B cell (primary cell): Measurements from ENCODE around the gene TGFBR3. TPM values are rescaled to one million over a fixed set of nuclear protein-coding genes. Genes with fewer than 3 reads are reported as not detected.

Experiments
- ATAC-seq: fragments of 200-7000 bp; cut with Tn5 transposase; one replicate; pipeline ENCODE4 v1.10.0; 2021; ENCODE audit warnings: low read depth, mild to moderate bottlenecking, moderate number of reproducible peaks, moderate library complexity
- CTCF ChIA-PET: fragments of 350-600 bp; sonication (Branson Sonifier 250); formaldehyde crosslinking; loops from one replicate; lab custom pipeline; 2021; ENCODE audit warnings: antibody characterized with exemption, inconsistent platforms; lab: Charles Lee
- POLR2A ChIA-PET: fragments of 350-600 bp; sonication (Branson Sonifier 250); formaldehyde crosslinking; loops from one replicate; lab custom pipeline; 2021; ENCODE audit warnings: antibody characterized with exemption; lab: Charles Lee
- DNase-seq: peaks from one replicate; pipeline ENCODE4 v3.0.0; 2013
- H2AFZ ChIP-seq: 2 replicates; pipeline ENCODE4 v1.6.1; 2012; ENCODE audit warnings: mild to moderate bottlenecking, low read depth, low read length; ENCODE audit not compliant: insufficient read depth, poor library complexity, severe bottlenecking
- H3K27ac ChIP-seq, 2 donors: 1 replicate in 1 of 2; 2 replicates in 1 of 2; pipeline ENCODE4 v1.5.1; 2012 to 2013; ENCODE audit warnings: low read length in 2 of 2, mild to moderate bottlenecking in 2 of 2, moderate library complexity in 1 of 2
- H3K27me3 ChIP-seq, 4 experiments: fragments of 200-600 bp in 1 of 4; sonication (generic) in 1 of 4; replicated peaks in 1 of 4; 1 replicate in 2 of 4; 2 replicates in 2 of 4; pipeline versions ENCODE4 v1.6.1 to v1.7.0; 2013 to 2016; ENCODE audit warnings: low read length in 3 of 4, mild to moderate bottlenecking in 2 of 4, mixed read lengths in 1 of 4, moderate library complexity in 1 of 4; ENCODE audit not compliant: insufficient read depth in 4 of 4, control insufficient read depth in 3 of 4; ENCODE audit errors: control extremely low read depth in 1 of 4
- H3K36me3 ChIP-seq, 2 experiments: replicated peaks in 1 of 2; 1 replicate in 1 of 2; 2 replicates in 1 of 2; pipeline versions ENCODE4 v1.6.1 to v1.7.1; 2013; ENCODE audit warnings: low read length in 1 of 2; ENCODE audit not compliant: insufficient read depth in 2 of 2, control insufficient read depth in 1 of 2; ENCODE audit errors: control extremely low read depth in 1 of 2, extremely low read depth in 1 of 2
- H3K4me1 ChIP-seq, 2 donors: fragments of 200-600 bp in 1 of 2; sonication (generic) in 1 of 2; 1 replicate in 1 of 2; 2 replicates in 1 of 2; pipeline versions ENCODE4 v1.5.1 to v1.6.1; 2013 to 2017; ENCODE audit warnings: low read length in 2 of 2; ENCODE audit not compliant: control insufficient read depth in 2 of 2, insufficient read depth in 2 of 2
- H3K4me2 ChIP-seq: replicated peaks from 2 replicates; pipeline ENCODE3; 2012; ENCODE audit warnings: mild to moderate bottlenecking, low read depth, low read length; ENCODE audit not compliant: poor library complexity, severe bottlenecking
- H3K4me3 ChIP-seq, 5 experiments: fragments of 200-600 bp in 1 of 5; sonication (generic) in 1 of 5; 1 replicate in 3 of 5; 2 replicates in 2 of 5; pipeline versions ENCODE4 v1.5.1 to v1.7.0; 2011 to 2016; ENCODE audit warnings: low read length in 4 of 5, mild to moderate bottlenecking in 4 of 5, low read depth in 2 of 5, control low read depth in 1 of 5, moderate library complexity in 1 of 5; ENCODE audit not compliant: insufficient read depth in 1 of 5; ENCODE audit errors: control extremely low read depth in 1 of 5, extremely low read depth in 1 of 5
- H3K79me2 ChIP-seq: fragments of 200-600 bp; sonication (generic); one replicate; pipeline ENCODE4 v1.6.0; 2016; ENCODE audit warnings: low read length; ENCODE audit not compliant: control insufficient read depth, insufficient read depth
- H3K9ac ChIP-seq: fragments of 200-600 bp; sonication (generic); 2 replicates; pipeline ENCODE4 v1.6.1; 2017; ENCODE audit warnings: mild to moderate bottlenecking, low read length, moderate library complexity
- H3K9me3 ChIP-seq, 3 donors: one replicate each; pipeline versions ENCODE4 v1.6.1 to v1.7.1; 2013; ENCODE audit warnings: low read length in 2 of 3; ENCODE audit not compliant: control insufficient read depth in 2 of 3, insufficient read depth in 1 of 3; ENCODE audit errors: control extremely low read depth in 1 of 3
- H4K20me1 ChIP-seq: 2 replicates; pipeline ENCODE4 v1.6.0; 2012; ENCODE audit warnings: mild to moderate bottlenecking, low read length; ENCODE audit not compliant: insufficient read depth, control insufficient read depth, poor library complexity, severe bottlenecking
- H3K27ac Mint-ChIP-seq: one replicate; pipeline ENCODE4 v1.8.0; 2021; ENCODE audit warnings: mixed read lengths
- H3K27me3 Mint-ChIP-seq: one replicate; pipeline ENCODE4 v1.8.0; 2021; ENCODE audit warnings: mixed read lengths
- H3K4me1 Mint-ChIP-seq: one replicate; pipeline ENCODE4 v1.8.0; 2021; ENCODE audit warnings: mixed read lengths
- H3K4me3 Mint-ChIP-seq: one replicate; pipeline ENCODE4 v1.8.0; 2021; ENCODE audit warnings: mixed read lengths
- H3K9me3 Mint-ChIP-seq: one replicate; pipeline ENCODE4 v1.8.0; 2022; ENCODE audit warnings: mixed read lengths; ENCODE audit not compliant: insufficient read depth
- EZH2 ChIP-seq: IDR thresholded peaks from 2 replicates; pipeline ENCODE4 v1.6.1; 2012; ENCODE audit warnings: borderline replicate concordance, low read depth, mild to moderate bottlenecking, moderate library complexity, low read length; ENCODE audit not compliant: insufficient read depth, poor library complexity, severe bottlenecking
- WGBS: methylation state at CpG from one replicate; pipeline ENCODE4 v1.1.5; 2013; ENCODE audit warnings: missing lambda C conversion rate; ENCODE audit not compliant: insufficient coverage; 5-methylcytosine and 5-hydroxymethylcytosine counted together
- intact Hi-C: fragments of 100-400 bp; cut with micrococcal nuclease; formaldehyde crosslinking; loops from one replicate; pipeline ENCODE4 v1.10.0; 2022
- polyA plus RNA-seq: library from polyadenylated mRNA; depleted of rRNA; stranded (reverse); fragments of >200 nt; gene quantifications from 2 replicates; pipeline ENCODE4 v1.2.3, GENCODE V29; 2012
- total RNA-seq, 2 donors: library from RNA; stranded (reverse); fragments of 120-200 nt in 1 of 2; gene quantifications; 1 replicate in 1 of 2; 2 replicates in 1 of 2; pipeline versions ENCODE4 v1.2.3 to v1.2.4, GENCODE V29; 2013 to 2022
- TF ChIP-seq, protein P1 (sequence below): fragments of 200-600 bp; IDR thresholded peaks from one replicate; pipeline ENCODE4 v1.8.0; 2022; ENCODE audit warnings: antibody characterized with exemption, mild to moderate bottlenecking

Gene TGFBR3
- total and polyA plus RNA-seq, 2 donors (not counting 1 experiment from before 2014, with no cell fraction given): 0.10 to 0.12 TPM

DNA sequence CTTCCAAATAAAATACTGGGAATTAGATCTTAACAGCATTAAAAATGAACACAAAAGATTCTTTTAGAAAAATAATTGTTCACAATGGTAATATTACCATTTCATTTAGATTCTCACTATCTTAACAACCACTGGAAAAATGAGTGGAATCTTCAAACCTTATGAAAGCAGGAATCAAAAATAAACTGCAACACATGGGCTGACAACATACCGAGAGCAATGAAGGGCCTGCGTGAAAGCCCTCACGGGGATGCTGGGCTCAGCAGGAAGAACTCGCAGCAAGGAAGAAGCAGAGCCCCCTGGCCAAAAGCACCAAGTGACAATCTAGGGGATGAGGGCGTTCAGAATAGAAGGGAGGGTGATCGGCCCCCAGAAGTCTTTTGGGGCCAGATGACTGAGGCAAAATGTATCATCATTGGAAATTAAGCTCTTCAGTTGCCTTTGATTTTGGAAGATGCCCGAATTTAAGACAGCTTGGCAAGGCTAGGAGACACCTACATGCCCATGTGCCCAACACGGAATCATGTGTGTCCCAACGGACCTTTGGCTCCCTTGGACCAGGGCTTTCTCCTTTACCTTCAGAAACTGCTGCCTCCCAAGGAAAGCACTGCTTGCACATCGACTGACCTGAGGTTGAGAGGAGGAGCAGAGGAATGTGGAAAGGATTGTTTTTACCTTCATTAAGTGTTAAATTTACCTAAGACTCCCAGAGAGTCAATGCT, 103.9 kb downstream of the TGFBR3 start:
- no peak overlapping the region for H3K4me3 ChIP-seq
- POLR2A ChIA-PET: no interaction called here
- no peak overlapping the region for H3K27ac ChIP-seq
- Mint-ChIP-seq H3K27me3 (no peaks in the 10 kb centered on the region), H3K9me3 (no peaks in the 10 kb centered on the region), H3K4me1 (no peaks in the 10 kb centered on the region), H3K4me3 (no peak overlapping the region), H3K27ac (no peak overlapping the region)
- H3K36me3 ChIP-seq: no peaks in the 10 kb centered on the region
- TF ChIP-seq EZH2: no peak
- TF ChIP-seq, protein P1, sequence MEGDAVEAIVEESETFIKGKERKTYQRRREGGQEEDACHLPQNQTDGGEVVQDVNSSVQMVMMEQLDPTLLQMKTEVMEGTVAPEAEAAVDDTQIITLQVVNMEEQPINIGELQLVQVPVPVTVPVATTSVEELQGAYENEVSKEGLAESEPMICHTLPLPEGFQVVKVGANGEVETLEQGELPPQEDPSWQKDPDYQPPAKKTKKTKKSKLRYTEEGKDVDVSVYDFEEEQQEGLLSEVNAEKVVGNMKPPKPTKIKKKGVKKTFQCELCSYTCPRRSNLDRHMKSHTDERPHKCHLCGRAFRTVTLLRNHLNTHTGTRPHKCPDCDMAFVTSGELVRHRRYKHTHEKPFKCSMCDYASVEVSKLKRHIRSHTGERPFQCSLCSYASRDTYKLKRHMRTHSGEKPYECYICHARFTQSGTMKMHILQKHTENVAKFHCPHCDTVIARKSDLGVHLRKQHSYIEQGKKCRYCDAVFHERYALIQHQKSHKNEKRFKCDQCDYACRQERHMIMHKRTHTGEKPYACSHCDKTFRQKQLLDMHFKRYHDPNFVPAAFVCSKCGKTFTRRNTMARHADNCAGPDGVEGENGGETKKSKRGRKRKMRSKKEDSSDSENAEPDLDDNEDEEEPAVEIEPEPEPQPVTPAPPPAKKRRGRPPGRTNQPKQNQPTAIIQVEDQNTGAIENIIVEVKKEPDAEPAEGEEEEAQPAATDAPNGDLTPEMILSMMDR: no peak
- H3K79me2 ChIP-seq: no peaks in the 10 kb centered on the region
- no peaks in the 10 kb centered on the region for H4K20me1 ChIP-seq
- no peaks in the 10 kb centered on the region for H3K27me3 ChIP-seq
- no peak overlapping the region for H2AFZ ChIP-seq
- WGBS: 89% methylated on average over 6 of the region's 10 CpGs
- H3K4me1 ChIP-seq: no peaks in the 10 kb centered on the region
- ATAC-seq (no peak), DNase-seq (no peak)
- intact Hi-C loops: no loop called here
- H3K4me2 ChIP-seq: no peak overlapping the region
- H3K9ac ChIP-seq: no peak overlapping the region
- CTCF ChIA-PET: interaction anchor here (1.1 kb wide), 1 partner anchor 10 kb away, joined by 3 read pairs; no protein-coding TSS in a partner anchor
- no peaks in the 10 kb centered on the region for H3K9me3 ChIP-seq

GRCh38 chr1:91781371-91781825, 104.6 kb downstream of the TGFBR3 start:
- no peak overlapping the region for H3K27ac ChIP-seq
- H3K9me3 ChIP-seq: no peaks in the 10 kb centered on the region
- H3K9ac ChIP-seq: no peak overlapping the region
- no CpG with 5 or more reads among the region's 4 CpGs for WGBS
- ChIA-PET POLR2A (no interaction called here), CTCF (interaction anchor here (1.1 kb wide), 1 partner anchor 11 kb away, joined by 3 read pairs; no protein-coding TSS in a partner anchor)
- H3K36me3 ChIP-seq: no peaks in the 10 kb centered on the region
- intact Hi-C loops: no loop called here
- no peak overlapping the region for H3K4me3 ChIP-seq
- H3K79me2 ChIP-seq: no peaks in the 10 kb centered on the region
- H3K27me3 ChIP-seq: no peaks in the 10 kb centered on the region
- no peaks in the 10 kb centered on the region for H3K9me3 Mint-ChIP-seq
- no peak overlapping the region for H3K4me2 ChIP-seq
- H4K20me1 ChIP-seq: no peaks in the 10 kb centered on the region
- H3K4me1 Mint-ChIP-seq: no peaks in the 10 kb centered on the region
- no peak for ATAC-seq
- TF ChIP-seq, protein P1: no peak
- no peak for TF ChIP-seq EZH2
- no peak overlapping the region for H2AFZ ChIP-seq
- no peaks in the 10 kb centered on the region for H3K27me3 Mint-ChIP-seq
- H3K4me1 ChIP-seq: no peaks in the 10 kb centered on the region
- no peak overlapping the region for H3K27ac Mint-ChIP-seq
- no peak for DNase-seq
- H3K4me3 Mint-ChIP-seq: no peak overlapping the region
